GM12872 (cell line): ENCODE results near the gene ZNF276.

Source experiments
- CTCF ChIP-seq: IDR thresholded peaks from 3 replicates; pipeline ENCODE4 v1.5.1; 2011; ENCODE audit warnings: low read depth, mild to moderate bottlenecking, low read length, moderate library complexity; ENCODE audit not compliant: insufficient read depth

Gene ZNF276

GRCh38 chr16:89720813-89721545, at the start of gene ZNF276, which contains the start of gene VPS9D1:
Gene ZNF276 (plus strand): TSS chr16:89721537. CDS start chr16:89721641, 104 bp downstream.
Gene VPS9D1 (minus strand): TSS chr16:89720898. CDS start chr16:89720861, 37 bp downstream.
- TF ChIP-seq CTCF = no peak

GRCh38 chr16:89672177-89672941, 49.0 kb upstream of the ZNF276 start:
- TF ChIP-seq CTCF = no peak

- no peak for TF ChIP-seq CTCF
Observed at GRCh38 chr16:89678258-89678657, 43.1 kb upstream of the ZNF276 start.

- TF ChIP-seq CTCF = no peak
Observed at GRCh38 chr16:89685916-89686315, 35.4 kb upstream of the ZNF276 start.

- no peak for TF ChIP-seq CTCF
Observed at GRCh38 chr16:89686520-89687091, 34.7 kb upstream of the ZNF276 start, which contains the start of gene CDK10. Gene CDK10 (plus strand): TSS chr16:89686689. CDS start chr16:89686711, 22 bp downstream.

- no peak for TF ChIP-seq CTCF
Observed at GRCh38 chr16:89687092-89687940, 34.0 kb upstream of the ZNF276 start.

- TF ChIP-seq CTCF = no peak
Observed at GRCh38 chr16:89688395-89688794, 32.9 kb upstream of the ZNF276 start.
